Body of pancreas (tissue), 4 donors: ENCODE data around the gene UBE2E2.

ENCODE experiments used
- CTCF ChIP-seq, 7 experiments: fragments of 450-650 bp in 4 of 7; fragments of 200-600 bp in 3 of 7; sonication (generic) in 3 of 7; IDR thresholded peaks; one replicate each; pipeline ENCODE4 v1.5.1; 2016 to 2019; ENCODE audit warnings: antibody characterized with exemption in 7 of 7
- POLR2A ChIP-seq, 3 donors: fragments of 450-650 bp; IDR thresholded peaks; one replicate each; pipeline ENCODE4 v1.6.1; 2016; ENCODE audit warnings: antibody characterized with exemption in 3 of 3, mild to moderate bottlenecking in 2 of 3

GRCh38 chr3:23276913-23277658 lies 74.0 kb downstream of the UBE2E2 start:
- TF ChIP-seq CTCF (IDR thresholded peaks at IDR 0.05) = no peak
- no peak for TF ChIP-seq POLR2A (IDR thresholded peaks at IDR 0.05)
